Chondrocyte (in vitro differentiated cells): ENCODE measurements around the gene NELL2. TPM values are rescaled to one million over a fixed set of nuclear protein-coding genes. Genes with fewer than 3 reads are reported as not detected.

Source experiments
- DNase-seq: peaks from one replicate; pipeline ENCODE4 v3.0.0; 2021; ENCODE audit warnings: mixed read lengths, low spot score
- H3K27ac Mint-ChIP-seq: one replicate; pipeline ENCODE4 v1.8.0; 2021; ENCODE audit warnings: mild to moderate bottlenecking, moderate library complexity, mixed read lengths; ENCODE audit not compliant: unreplicated experiment
- H3K27me3 Mint-ChIP-seq: 2 replicates; pipeline ENCODE4 v1.8.0; 2021; ENCODE audit warnings: low read depth, mixed read lengths
- H3K36me3 Mint-ChIP-seq: 2 replicates; pipeline ENCODE4 v1.8.0; 2021; ENCODE audit warnings: low read depth, mixed read lengths
- H3K4me1 Mint-ChIP-seq: 2 replicates; pipeline ENCODE4 v1.8.0; 2021; ENCODE audit warnings: low read depth, mild to moderate bottlenecking, mixed read lengths
- H3K4me3 Mint-ChIP-seq: one replicate; pipeline ENCODE4 v1.8.0; 2021; ENCODE audit warnings: mild to moderate bottlenecking, moderate library complexity, mixed read lengths; ENCODE audit not compliant: unreplicated experiment
- H3K9me3 Mint-ChIP-seq: 2 replicates; pipeline ENCODE4 v1.8.0; 2021; ENCODE audit warnings: low read depth, mixed read lengths
- total RNA-seq: library from RNA; stranded (reverse); gene quantifications from 3 replicates; pipeline ENCODE4 v1.2.1, GENCODE V29; 2021
- TF ChIP-seq, protein P1 (sequence below): fragments of 200-600 bp; sonication (generic); IDR thresholded peaks from 2 replicates; pipeline ENCODE4 v1.5.0; 2021; ENCODE audit warnings: antibody characterized with exemption, mild to moderate bottlenecking, moderate library complexity

Gene NELL2
- total RNA-seq, 1 donor from 2014 or later = not detected

DNA sequence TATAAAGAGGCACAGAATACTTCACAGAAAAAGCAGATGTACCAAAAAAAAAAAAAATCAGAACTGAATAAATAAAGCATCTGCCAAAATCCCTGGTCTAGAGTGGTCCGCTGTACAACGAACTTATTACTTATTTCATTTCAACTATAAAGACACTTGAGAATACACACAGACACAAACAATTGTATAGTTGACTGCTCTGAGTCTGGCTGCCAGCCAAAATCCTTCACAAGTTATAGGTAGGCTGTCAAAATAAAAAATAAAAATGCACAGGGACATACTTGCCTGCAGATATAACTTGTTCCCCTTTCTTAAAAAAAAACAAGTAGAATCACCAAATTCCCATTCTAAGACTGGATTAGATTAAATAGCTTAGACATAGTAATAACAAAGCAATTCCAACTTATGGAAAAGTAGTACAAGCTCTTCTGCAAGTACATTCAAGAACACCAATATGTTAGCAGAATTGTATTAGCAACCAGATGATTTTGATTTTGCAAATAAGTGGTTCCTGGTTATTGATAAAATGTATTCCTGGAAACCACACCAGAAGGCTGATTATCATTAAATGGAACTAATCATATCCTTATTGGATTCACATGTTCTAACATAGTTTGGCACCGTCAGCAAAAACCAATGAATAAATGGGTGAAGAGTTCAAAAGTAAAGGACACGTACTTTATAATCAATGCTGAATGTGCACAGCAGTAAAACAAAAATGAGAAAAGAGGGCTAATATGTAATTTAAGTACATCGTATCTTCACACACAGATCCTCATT lies 248.5 kb downstream of the NELL2 start:
- DNase-seq = no peak
- TF ChIP-seq, protein P1, sequence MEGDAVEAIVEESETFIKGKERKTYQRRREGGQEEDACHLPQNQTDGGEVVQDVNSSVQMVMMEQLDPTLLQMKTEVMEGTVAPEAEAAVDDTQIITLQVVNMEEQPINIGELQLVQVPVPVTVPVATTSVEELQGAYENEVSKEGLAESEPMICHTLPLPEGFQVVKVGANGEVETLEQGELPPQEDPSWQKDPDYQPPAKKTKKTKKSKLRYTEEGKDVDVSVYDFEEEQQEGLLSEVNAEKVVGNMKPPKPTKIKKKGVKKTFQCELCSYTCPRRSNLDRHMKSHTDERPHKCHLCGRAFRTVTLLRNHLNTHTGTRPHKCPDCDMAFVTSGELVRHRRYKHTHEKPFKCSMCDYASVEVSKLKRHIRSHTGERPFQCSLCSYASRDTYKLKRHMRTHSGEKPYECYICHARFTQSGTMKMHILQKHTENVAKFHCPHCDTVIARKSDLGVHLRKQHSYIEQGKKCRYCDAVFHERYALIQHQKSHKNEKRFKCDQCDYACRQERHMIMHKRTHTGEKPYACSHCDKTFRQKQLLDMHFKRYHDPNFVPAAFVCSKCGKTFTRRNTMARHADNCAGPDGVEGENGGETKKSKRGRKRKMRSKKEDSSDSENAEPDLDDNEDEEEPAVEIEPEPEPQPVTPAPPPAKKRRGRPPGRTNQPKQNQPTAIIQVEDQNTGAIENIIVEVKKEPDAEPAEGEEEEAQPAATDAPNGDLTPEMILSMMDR = no peak
- no peak overlapping the region for H3K4me3 Mint-ChIP-seq
- H3K9me3 Mint-ChIP-seq = no peaks in the 10 kb centered on the region
- no peak overlapping the region for H3K27ac Mint-ChIP-seq
- no peaks in the 10 kb centered on the region for H3K36me3 Mint-ChIP-seq
- no peaks in the 10 kb centered on the region for H3K27me3 Mint-ChIP-seq
- H3K4me1 Mint-ChIP-seq = no peaks in the 10 kb centered on the region

DNA sequence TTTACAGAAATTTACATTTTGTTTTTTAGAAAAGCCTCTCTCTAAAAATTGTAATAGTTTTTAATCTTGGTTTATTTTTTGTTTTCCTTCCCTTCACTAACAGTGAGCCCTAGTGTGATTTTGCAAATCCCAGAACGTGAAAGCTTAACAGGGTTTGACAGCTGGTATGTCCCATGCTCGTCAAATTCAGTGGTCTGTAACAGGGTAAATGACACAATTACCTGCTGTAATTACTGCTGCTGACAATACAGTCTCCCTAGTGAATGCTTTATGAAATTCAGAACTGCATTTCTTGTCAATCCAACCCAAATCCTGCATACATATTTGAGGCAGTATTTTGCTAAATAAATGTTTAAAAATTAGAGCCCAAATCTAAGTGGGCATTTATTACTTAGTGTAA lies 249.2 kb downstream of the NELL2 start:
- Mint-ChIP-seq H3K27ac (no peak overlapping the region), H3K4me3 (no peak overlapping the region), H3K27me3 (no peaks in the 10 kb centered on the region), H3K36me3 (no peaks in the 10 kb centered on the region), H3K4me1 (no peaks in the 10 kb centered on the region), H3K9me3 (no peaks in the 10 kb centered on the region)
- no peak for DNase-seq
- TF ChIP-seq, protein P1 = no peak

DNA sequence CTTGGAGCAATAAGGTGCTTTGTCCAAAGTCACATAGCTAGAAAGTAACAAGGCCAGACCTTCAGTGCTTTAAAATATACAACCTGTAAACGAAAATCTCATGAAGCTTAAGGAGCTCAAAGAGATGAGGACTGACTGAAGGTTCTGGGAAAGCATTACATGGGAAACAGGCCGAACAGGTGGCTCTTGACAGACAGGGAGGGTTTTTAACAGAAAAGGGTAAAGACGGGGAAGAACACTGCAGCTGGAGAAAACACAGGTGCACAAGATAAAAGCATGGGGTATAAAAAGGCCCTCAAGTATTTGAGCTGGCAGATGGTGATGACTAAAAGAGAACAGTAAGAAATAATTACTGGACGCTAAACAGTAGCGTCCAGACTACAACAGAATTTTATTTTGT lies 257.2 kb downstream of the NELL2 start:
- Mint-ChIP-seq H3K36me3 (no peaks in the 10 kb centered on the region), H3K9me3 (no peaks in the 10 kb centered on the region), H3K4me3 (no peak overlapping the region), H3K27me3 (no peaks in the 10 kb centered on the region), H3K27ac (no peak overlapping the region), H3K4me1 (no peaks in the 10 kb centered on the region)
- TF ChIP-seq, protein P1 = no peak
- no peak for DNase-seq

DNA sequence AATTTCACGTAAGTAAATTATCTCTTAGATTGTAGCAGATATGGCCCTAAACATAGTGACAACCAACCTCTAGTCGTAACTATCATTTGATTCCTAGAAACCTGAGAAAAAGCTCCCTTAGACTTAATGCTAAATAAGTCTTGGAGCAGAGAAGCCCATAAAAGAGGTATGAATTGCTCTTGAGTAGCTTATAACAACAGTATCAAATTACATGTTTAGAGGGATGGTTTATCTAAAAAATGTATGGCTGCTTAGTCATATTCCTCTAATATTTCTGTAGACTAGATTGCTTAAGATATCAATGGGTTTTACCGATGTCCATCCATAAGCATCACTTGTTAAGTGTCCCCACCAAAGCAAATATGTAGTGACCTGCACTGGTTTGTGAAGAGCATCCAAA lies 259.7 kb downstream of the NELL2 start:
- H3K27me3 Mint-ChIP-seq = no peaks in the 10 kb centered on the region
- DNase-seq = no peak
- TF ChIP-seq, protein P1 = no peak
- no peaks in the 10 kb centered on the region for H3K4me1 Mint-ChIP-seq
- no peak overlapping the region for H3K4me3 Mint-ChIP-seq
- no peaks in the 10 kb centered on the region for H3K9me3 Mint-ChIP-seq
- H3K36me3 Mint-ChIP-seq = no peaks in the 10 kb centered on the region
- H3K27ac Mint-ChIP-seq = no peak overlapping the region

DNA sequence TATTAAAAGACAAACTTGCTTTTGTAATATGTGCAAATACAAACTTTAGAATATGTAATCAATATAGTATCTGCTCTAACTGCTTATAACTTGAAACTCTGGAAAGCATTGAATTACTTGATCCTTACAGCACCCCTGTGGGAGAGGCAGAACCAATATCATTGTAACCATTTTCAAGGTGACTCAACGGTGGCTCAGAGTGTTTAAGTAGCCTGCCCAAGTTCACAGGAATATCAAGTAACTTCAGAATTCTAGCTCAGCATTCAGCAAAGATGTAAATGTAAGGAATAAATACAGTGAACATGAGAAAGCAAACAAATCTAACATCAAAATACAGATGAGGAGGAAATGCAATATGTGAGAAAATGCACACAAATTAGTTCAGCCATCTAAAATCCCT lies 264.6 kb downstream of the NELL2 start:
- Mint-ChIP-seq H3K9me3 (no peaks in the 10 kb centered on the region), H3K4me3 (no peak overlapping the region), H3K27ac (no peak overlapping the region), H3K36me3 (no peaks in the 10 kb centered on the region), H3K4me1 (no peaks in the 10 kb centered on the region), H3K27me3 (no peaks in the 10 kb centered on the region)
- TF ChIP-seq, protein P1 = no peak
- no peak for DNase-seq
